HepG2 (cell line): ENCODE measurements around the gene YPEL3. TPM values are rescaled to one million over a fixed set of nuclear protein-coding genes. Genes with fewer than 3 reads are reported as not detected.
A peak's percentile ranks its signal among the peaks of the same experiment; 100 is the strongest.

ENCODE experiments used
- ATAC-seq: fragments of 200-7000 bp; cut with Tn5 transposase; 3 replicates; pipeline ENCODE4 v1.9.1; 2020; ENCODE audit warnings: mild to moderate bottlenecking, moderate library complexity
- BruUV-seq: library from RNA; stranded (reverse); fragments of 400-500 nt; replicated peaks from 2 replicates; lab custom pipeline; 2021; lab: Mats Ljungman, UMichigan
- CTCF ChIA-PET: fragments of 300-600 bp; formaldehyde crosslinking; extraction: SDS; loops from one replicate; lab custom pipeline; 2021; ENCODE audit warnings: low total read pairs, inconsistent platforms, low intra/inter-chr PET ratio; lab: Yijun Ruan, JAX
- POLR2A ChIA-PET: fragments of 350-600 bp; sonication (Branson Sonifier 250); formaldehyde crosslinking; loops from one replicate; lab custom pipeline; 2020; ENCODE audit warnings: antibody characterized with exemption, inconsistent platforms; lab: Yijun Ruan, JAX
- DNase-seq: peaks from one replicate; pipeline ENCODE4 v3.0.0-alpha.2; 2015; ENCODE audit warnings: low spot score
- FAIRE-seq: peaks from 3 replicates; lab custom pipeline; 2011; peaks lifted over from hg19 to GRCh38; lab: Jason Lieb, UNC
- H2AFZ ChIP-seq: one replicate; pipeline ENCODE4 v1.6.1; 2011; ENCODE audit warnings: low read length, inconsistent platforms
- H3K27ac ChIP-seq: fragments of 300-600 bp; 3 replicates; pipeline ENCODE4 v1.8.0; 2011; ENCODE audit warnings: mixed run types, mild to moderate bottlenecking, mixed read lengths, low read length, inconsistent platforms; ENCODE audit not compliant: insufficient read depth; ENCODE audit errors: extremely low read length
- H3K27me3 ChIP-seq, 2 experiments: fragments of 200-600 bp in 1 of 2; 2 replicates in 1 of 2; 3 replicates in 1 of 2; pipeline versions ENCODE4 v1.6.0 to v1.8.0; 2011; ENCODE audit warnings: low read length in 2 of 2, mild to moderate bottlenecking in 2 of 2, moderate library complexity in 2 of 2, inconsistent platforms in 1 of 2; ENCODE audit not compliant: insufficient read depth in 2 of 2, control insufficient read depth in 1 of 2
- H3K36me3 ChIP-seq, 2 experiments: fragments of 200-600 bp in 1 of 2; replicated peaks in 1 of 2; 2 replicates in 1 of 2; 3 replicates in 1 of 2; pipeline versions ENCODE4 v1.5.1 to v1.8.0; 2011; ENCODE audit warnings: low read length in 2 of 2, inconsistent platforms in 1 of 2; ENCODE audit not compliant: insufficient read depth in 2 of 2, control insufficient read depth in 1 of 2
- H3K4me1 ChIP-seq: 2 replicates; pipeline ENCODE4 v1.5.1; 2012; ENCODE audit warnings: low read length, inconsistent platforms; ENCODE audit not compliant: insufficient read depth
- H3K4me2 ChIP-seq: 2 replicates; pipeline ENCODE4 v1.6.0; 2011; ENCODE audit warnings: low read depth, low read length, inconsistent platforms
- H3K4me3 ChIP-seq, 3 experiments: fragments of 200-600 bp in 1 of 3; sonication (generic), shearing (Covaris generic) in 1 of 3; replicated peaks in 1 of 3; 2 replicates each; pipeline ENCODE4 v1.5.1; 2011 to 2016; ENCODE audit warnings: low read length in 3 of 3, inconsistent platforms in 2 of 3, low read depth in 2 of 3, mild to moderate bottlenecking in 2 of 3, control low read depth in 1 of 3, mixed read lengths in 1 of 3; ENCODE audit not compliant: insufficient read depth in 1 of 3
- H3K79me2 ChIP-seq: one replicate; pipeline ENCODE4 v1.6.1; 2011; ENCODE audit warnings: low read length, inconsistent platforms; ENCODE audit not compliant: insufficient read depth
- H3K9ac ChIP-seq: 2 replicates; pipeline ENCODE4 v1.6.0; 2011; ENCODE audit warnings: mild to moderate bottlenecking, low read depth, low read length, inconsistent platforms; ENCODE audit not compliant: insufficient read depth
- H3K9me3 ChIP-seq: 2 replicates; pipeline ENCODE4 v1.5.1; 2012; ENCODE audit warnings: mild to moderate bottlenecking, low read length
- H4K20me1 ChIP-seq: 2 replicates; pipeline ENCODE4 v1.6.0; 2011; ENCODE audit warnings: inconsistent platforms, mild to moderate bottlenecking, low read length, moderate library complexity; ENCODE audit not compliant: insufficient read depth
- AGO1 ChIP-seq: fragments of 200-400 bp; formaldehyde crosslinking; IDR thresholded peaks from 2 replicates; pipeline ENCODE4 v1.6.1; 2017; ENCODE audit warnings: mild to moderate bottlenecking, low read depth, low read length, moderate library complexity; ENCODE audit not compliant: poor library complexity, severe bottlenecking
- AGO2 ChIP-seq: fragments of 200-400 bp; formaldehyde crosslinking; optimal IDR thresholded peaks from 2 replicates; pipeline ENCODE3; 2017; ENCODE audit warnings: mild to moderate bottlenecking, low read depth, low read length, moderate library complexity
- DMAP1 ChIP-seq: IDR thresholded peaks from 2 replicates; pipeline ENCODE4 v1.6.1; 2016
- HDAC1 ChIP-seq: sonication (generic); formaldehyde crosslinking; IDR thresholded peaks from 2 replicates; pipeline ENCODE4 v1.5.1; 2020; ENCODE audit warnings: mild to moderate bottlenecking, missing genetic modification reagents
- HNRNPH1 ChIP-seq: fragments of 200-400 bp; formaldehyde crosslinking; optimal IDR thresholded peaks from 2 replicates; pipeline ENCODE3; 2017; ENCODE audit warnings: mild to moderate bottlenecking, low read depth, low read length
- JUNB ChIP-seq: sonication (generic); formaldehyde crosslinking; IDR thresholded peaks from 2 replicates; pipeline ENCODE4 v1.8.0; 2022; ENCODE audit warnings: missing genetic modification reagents, mild to moderate bottlenecking, borderline replicate concordance
- POLR2A ChIP-seq, 2 experiments: IDR thresholded peaks; 2 replicates each; pipeline ENCODE4 v1.6.1; 2011; ENCODE audit warnings: low read depth in 2 of 2, low read length in 2 of 2, mild to moderate bottlenecking in 1 of 2, moderate library complexity in 1 of 2; ENCODE audit not compliant: insufficient read depth in 1 of 2
- RBFOX2 ChIP-seq: fragments of 200-400 bp; formaldehyde crosslinking; IDR thresholded peaks from 2 replicates; pipeline ENCODE4 v1.6.1; 2017; ENCODE audit warnings: low read depth, mild to moderate bottlenecking, low read length
- ZC3H13 ChIP-seq: sonication (generic); formaldehyde crosslinking; IDR thresholded peaks from 2 replicates; pipeline ENCODE4 v1.8.1; 2023; ENCODE audit warnings: mild to moderate bottlenecking, missing genetic modification reagents, moderate library complexity
- ZNF205 ChIP-seq: IDR thresholded peaks from 2 replicates; pipeline ENCODE4 v1.6.1; 2018; ENCODE audit warnings: missing biosample characterization, missing genetic modification reagents
- ZNF333 ChIP-seq: sonication (generic); formaldehyde crosslinking; IDR thresholded peaks from 2 replicates; pipeline ENCODE4 v1.4.0; 2020; ENCODE audit warnings: mild to moderate bottlenecking, missing genetic modification reagents, borderline replicate concordance
- ZNF629 ChIP-seq: sonication (generic); formaldehyde crosslinking; conservative IDR thresholded peaks from 2 replicates; pipeline ENCODE4 v1.5.0; 2020; ENCODE audit warnings: missing genetic modification reagents
- ZNF768 ChIP-seq: sonication (generic); formaldehyde crosslinking; IDR thresholded peaks from 2 replicates; pipeline ENCODE4 v1.4.0; 2020; ENCODE audit warnings: missing genetic modification reagents
- WGBS: methylation state at CpG from one replicate; pipeline ENCODE4 v1.1.6; 2017; ENCODE audit warnings: low lambda C conversion rate; 5-methylcytosine and 5-hydroxymethylcytosine counted together
- in situ Hi-C: cut with HindIII; loops from 2 replicates; pipeline ENCODE4 v1.10.0; 2017; ENCODE audit warnings: low pct_unique_long_range_greater_than_20kb; ENCODE audit not compliant: extremely low pct_ligation_motif_present
- intact Hi-C: fragments of 100-400 bp; cut with micrococcal nuclease; formaldehyde crosslinking; loops from one replicate; pipeline ENCODE4 v1.10.0; 2022; ENCODE audit not compliant: unreplicated experiment
- polyA plus RNA-seq, 8 experiments: library from polyadenylated mRNA; depleted of rRNA in 3 of 8; stranded (reverse) in 7 of 8; unstranded in 1 of 8; fragments of >200 nt; fragmentation: Illumina TruSeq in 4 of 8; extraction: Trizol in 4 of 8; gene quantifications; 2 replicates each; pipeline versions ENCODE4 v1.2.1 to v1.2.3, GENCODE V29; 2011 to 2016; ENCODE audit warnings: low read depth in 4 of 8, missing spikeins in 1 of 8, mixed read lengths in 1 of 8; ENCODE audit not compliant: insufficient read depth in 1 of 8
- total RNA-seq, 5 experiments: library from RNA; depleted of rRNA; stranded (reverse); fragments of >200 nt; fragmentation: Illumina TruSeq; extraction: Trizol; gene quantifications; 2 replicates each; pipeline ENCODE4 v1.2.3, GENCODE V29; 2016; ENCODE audit warnings: low read depth in 1 of 5

The YPEL3 gene
- total and polyA plus RNA-seq, 2 of the 13 experiments (the other 11 are each of a cell fraction or from before 2014, with no cell fraction given): 5.4 to 47.0 TPM

- Histone ChIP-seq H3K4me1 (peaks cover 47% of the 10 kb centered on the region), H2AFZ (no peak overlapping the region), H3K4me2 (no peak overlapping the region), H3K79me2 (peaks cover 7% of the 10 kb centered on the region), H3K9me3 (no peaks in the 10 kb centered on the region), H4K20me1 (no peaks in the 10 kb centered on the region), H3K36me3 (peaks cover 24 to 38% of the 10 kb centered on the region in 2 experiments), H3K27me3 (no peaks in the 10 kb centered on the region), H3K27ac (no peak overlapping the region), H3K4me3 (no peak overlapping the region), H3K9ac (no peak overlapping the region)
- no TSS peak for BruUV-seq
- DNase-seq: no peak
- no peak for ATAC-seq
- CTCF ChIA-PET: no interaction called here
- WGBS: 90% methylated on average over 16 of the region's 27 CpGs
- TF ChIP-seq ZNF333: peak; percentile 26; the same call in 1 of the 2 replicates
- 0 out of 2 replicates have a peak, but pooled peaks have one; percentile 9 for TF ChIP-seq ZC3H13 (CRISPR knock-in tag)
- TF ChIP-seq HNRNPH1: peak; percentile 10
- no peak for TF ChIP-seq ZNF205
- no peak for TF ChIP-seq JUNB (CRISPR knock-in tag)
- peak; percentile 98 for TF ChIP-seq AGO2
- TF ChIP-seq ZNF629 (CRISPR knock-in tag): peak; percentile 79
- peak; percentile 81 for TF ChIP-seq RBFOX2
- TF ChIP-seq HDAC1 (CRISPR knock-in tag): no peak
- no peak for TF ChIP-seq DMAP1 (CRISPR knock-in tag)
- peak; percentile 81 for TF ChIP-seq AGO1
- TF ChIP-seq POLR2A (IDR thresholded peaks at IDR 0.05; ENCODE audit: insufficient read depth in 1 of 2, low read depth in 2 of 2, low read length in 2 of 2): peak in 1 of 2 experiments; percentile 14; a peak in 1 of 4 replicates
- TF ChIP-seq ZNF768: peak; percentile 47; the same call in 1 of the 2 replicates
- in situ Hi-C loops: loop anchor here (25.0 kb wide), 1 partner anchor 551 kb away; no protein-coding TSS in a partner anchor
- intact Hi-C loops: loop anchor here (10.0 kb wide), 1 partner anchor 568 kb away; the partner anchor contains the start of genes FBRS and PRR14
- POLR2A ChIA-PET: interaction anchor here (2.5 kb wide), 1 partner anchor 11 kb away, joined by 8 read pairs; the partner anchor contains the start of gene PPP4C
- no peak for FAIRE-seq
Observed at GRCh38 chr16:30086291-30087140, 9.5 kb downstream of the YPEL3 start.
